ENCODE results near the gene TNS4. TPM values are rescaled to one million over a fixed set of nuclear protein-coding genes. Genes with fewer than 3 reads are reported as not detected.
A peak's percentile ranks its signal among the peaks of the same experiment; 100 is the strongest.

The TNS4 gene
- total and polyA plus RNA-seq, 9 of the 15 experiments (the other 6 are each of a cell fraction or from before 2014, with no cell fraction given), result 0.04 to 0.73 (median 0.24) TPM; not detected in 1

DNA sequence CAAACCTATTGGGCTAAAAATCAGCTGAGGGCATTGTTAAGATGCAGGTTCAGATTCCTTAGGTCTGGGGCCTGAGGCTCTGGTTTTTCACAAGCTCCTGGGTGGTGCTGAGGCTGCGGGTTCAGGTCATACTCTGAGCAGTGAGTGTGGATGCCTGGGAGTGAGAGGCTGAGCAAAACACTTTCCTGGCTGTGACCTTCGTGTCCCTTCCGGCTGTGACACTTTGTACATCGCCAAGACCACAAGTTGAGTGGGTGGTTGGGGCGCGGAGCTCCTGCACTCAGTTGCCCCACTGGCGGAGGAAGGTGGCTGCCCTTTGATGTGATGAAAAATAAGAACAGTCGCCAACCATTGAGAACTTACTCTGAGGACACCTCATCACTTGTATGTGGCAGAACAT, 39.0 kb upstream of the TNS4 start:
- WGBS (ENCODE audit: insufficient coverage, low coverage, missing lambda C conversion rate), result 64% methylated on average over 8 of the region's 8 CpGs
- FAIRE-seq (no peak), DNase-seq (ENCODE audit: extremely low read depth in 1 of 4, low spot score in 3 of 4) (no peak), ATAC-seq (no peak)
- in situ Hi-C loops (cut with MboI), result no loop called here
- peak overlapping the region in 1 of 2 experiments; percentile 29; a peak in 1 of 4 replicates for H3K9ac ChIP-seq (ENCODE audit: insufficient read depth in 1 of 2, low read depth in 2 of 2, low read length in 2 of 2)
- H4K20me1 ChIP-seq (replicated peaks; ENCODE audit: control insufficient read depth, insufficient read depth, low read length), result no peaks in the 10 kb centered on the region
- no peaks in the 10 kb centered on the region for H3K27me3 ChIP-seq (ENCODE audit: control insufficient read depth in 2 of 2, insufficient read depth in 2 of 2, low read length in 2 of 2)
- H3K27ac ChIP-seq (ENCODE audit: extremely low read depth, low read depth, low read length), result no peak overlapping the region
- POLR2A ChIA-PET, result interaction anchor here (1.9 kb wide), 1 partner anchor 14 kb away, joined by 9 read pairs; no protein-coding TSS in a partner anchor
- no peaks in the 10 kb centered on the region for H3K36me3 ChIP-seq (ENCODE audit: control insufficient read depth, insufficient read depth, low read length)
- no peaks in the 10 kb centered on the region for H3K9me3 ChIP-seq (replicated peaks; ENCODE audit: control insufficient read depth, insufficient read depth, low read depth, low read length)
- H3K9me1 ChIP-seq (ENCODE audit: control insufficient read depth, insufficient read depth, low read length), result peaks cover 6% of the 10 kb centered on the region
- no peak overlapping the region for H3K4me2 ChIP-seq (ENCODE audit: insufficient read depth, low read length)
- intact Hi-C loops (cut with micrococcal nuclease), result no loop called here
- H3K4me3 ChIP-seq, result no peak overlapping the region
- CTCF ChIA-PET (ENCODE audit: low intra/inter-chr PET ratio), result no interaction called here
- BruUV-seq (replicated peaks), result no TSS peak
- no peaks in the 10 kb centered on the region for H3K79me2 ChIP-seq (ENCODE audit: control insufficient read depth, insufficient read depth, low read length)
- H2AFZ ChIP-seq (ENCODE audit: low read depth, low read length), result peak overlapping the region; percentile 48; the same call in 1 of the 2 replicates
- peaks cover 33 to 35% of the 10 kb centered on the region in 2 experiments for H3K4me1 ChIP-seq (replicated peaks in 1 of 2; ENCODE audit: control insufficient read depth in 2 of 2, insufficient read depth in 2 of 2, low read length in 2 of 2)
- TF ChIP-seq ZNF830 (CRISPR knock-in tag; IDR thresholded peaks at IDR 0.05) (no peak), KLF13 (tag; IDR thresholded peaks at IDR 0.05; ENCODE audit: borderline replicate concordance, low read depth) (no peak), ZBED1 (IDR thresholded peaks at IDR 0.05) (no peak), ZNF583 (CRISPR knock-in tag; IDR thresholded peaks at IDR 0.05) (no peak), NR2F6 (CRISPR knock-in tag; IDR thresholded peaks at IDR 0.05) (no peak), ZNF764 (CRISPR knock-in tag; IDR thresholded peaks at IDR 0.05; ENCODE audit: low read depth) (no peak), EP300 (IDR thresholded peaks at IDR 0.05; ENCODE audit: low read length) (no peak), MYBL2 (IDR thresholded peaks at IDR 0.05; ENCODE audit: low read depth) (no peak), MYBL2 (CRISPR knock-in tag; IDR thresholded peaks at IDR 0.05; ENCODE audit: borderline replicate concordance) (no peak), ATF1 (CRISPR knock-in tag; IDR thresholded peaks at IDR 0.05) (no peak), ATF1 (tag; IDR thresholded peaks at IDR 0.05) (no peak)
- TF ChIP-seq, protein P1, sequence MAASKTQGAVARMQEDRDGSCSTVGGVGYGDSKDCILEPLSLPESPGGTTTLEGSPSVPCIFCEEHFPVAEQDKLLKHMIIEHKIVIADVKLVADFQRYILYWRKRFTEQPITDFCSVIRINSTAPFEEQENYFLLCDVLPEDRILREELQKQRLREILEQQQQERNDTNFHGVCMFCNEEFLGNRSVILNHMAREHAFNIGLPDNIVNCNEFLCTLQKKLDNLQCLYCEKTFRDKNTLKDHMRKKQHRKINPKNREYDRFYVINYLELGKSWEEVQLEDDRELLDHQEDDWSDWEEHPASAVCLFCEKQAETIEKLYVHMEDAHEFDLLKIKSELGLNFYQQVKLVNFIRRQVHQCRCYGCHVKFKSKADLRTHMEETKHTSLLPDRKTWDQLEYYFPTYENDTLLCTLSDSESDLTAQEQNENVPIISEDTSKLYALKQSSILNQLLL (CRISPR knock-in tag; IDR thresholded peaks at IDR 0.05; ENCODE audit: borderline replicate concordance), result no peak
- TF ChIP-seq, protein P2, sequence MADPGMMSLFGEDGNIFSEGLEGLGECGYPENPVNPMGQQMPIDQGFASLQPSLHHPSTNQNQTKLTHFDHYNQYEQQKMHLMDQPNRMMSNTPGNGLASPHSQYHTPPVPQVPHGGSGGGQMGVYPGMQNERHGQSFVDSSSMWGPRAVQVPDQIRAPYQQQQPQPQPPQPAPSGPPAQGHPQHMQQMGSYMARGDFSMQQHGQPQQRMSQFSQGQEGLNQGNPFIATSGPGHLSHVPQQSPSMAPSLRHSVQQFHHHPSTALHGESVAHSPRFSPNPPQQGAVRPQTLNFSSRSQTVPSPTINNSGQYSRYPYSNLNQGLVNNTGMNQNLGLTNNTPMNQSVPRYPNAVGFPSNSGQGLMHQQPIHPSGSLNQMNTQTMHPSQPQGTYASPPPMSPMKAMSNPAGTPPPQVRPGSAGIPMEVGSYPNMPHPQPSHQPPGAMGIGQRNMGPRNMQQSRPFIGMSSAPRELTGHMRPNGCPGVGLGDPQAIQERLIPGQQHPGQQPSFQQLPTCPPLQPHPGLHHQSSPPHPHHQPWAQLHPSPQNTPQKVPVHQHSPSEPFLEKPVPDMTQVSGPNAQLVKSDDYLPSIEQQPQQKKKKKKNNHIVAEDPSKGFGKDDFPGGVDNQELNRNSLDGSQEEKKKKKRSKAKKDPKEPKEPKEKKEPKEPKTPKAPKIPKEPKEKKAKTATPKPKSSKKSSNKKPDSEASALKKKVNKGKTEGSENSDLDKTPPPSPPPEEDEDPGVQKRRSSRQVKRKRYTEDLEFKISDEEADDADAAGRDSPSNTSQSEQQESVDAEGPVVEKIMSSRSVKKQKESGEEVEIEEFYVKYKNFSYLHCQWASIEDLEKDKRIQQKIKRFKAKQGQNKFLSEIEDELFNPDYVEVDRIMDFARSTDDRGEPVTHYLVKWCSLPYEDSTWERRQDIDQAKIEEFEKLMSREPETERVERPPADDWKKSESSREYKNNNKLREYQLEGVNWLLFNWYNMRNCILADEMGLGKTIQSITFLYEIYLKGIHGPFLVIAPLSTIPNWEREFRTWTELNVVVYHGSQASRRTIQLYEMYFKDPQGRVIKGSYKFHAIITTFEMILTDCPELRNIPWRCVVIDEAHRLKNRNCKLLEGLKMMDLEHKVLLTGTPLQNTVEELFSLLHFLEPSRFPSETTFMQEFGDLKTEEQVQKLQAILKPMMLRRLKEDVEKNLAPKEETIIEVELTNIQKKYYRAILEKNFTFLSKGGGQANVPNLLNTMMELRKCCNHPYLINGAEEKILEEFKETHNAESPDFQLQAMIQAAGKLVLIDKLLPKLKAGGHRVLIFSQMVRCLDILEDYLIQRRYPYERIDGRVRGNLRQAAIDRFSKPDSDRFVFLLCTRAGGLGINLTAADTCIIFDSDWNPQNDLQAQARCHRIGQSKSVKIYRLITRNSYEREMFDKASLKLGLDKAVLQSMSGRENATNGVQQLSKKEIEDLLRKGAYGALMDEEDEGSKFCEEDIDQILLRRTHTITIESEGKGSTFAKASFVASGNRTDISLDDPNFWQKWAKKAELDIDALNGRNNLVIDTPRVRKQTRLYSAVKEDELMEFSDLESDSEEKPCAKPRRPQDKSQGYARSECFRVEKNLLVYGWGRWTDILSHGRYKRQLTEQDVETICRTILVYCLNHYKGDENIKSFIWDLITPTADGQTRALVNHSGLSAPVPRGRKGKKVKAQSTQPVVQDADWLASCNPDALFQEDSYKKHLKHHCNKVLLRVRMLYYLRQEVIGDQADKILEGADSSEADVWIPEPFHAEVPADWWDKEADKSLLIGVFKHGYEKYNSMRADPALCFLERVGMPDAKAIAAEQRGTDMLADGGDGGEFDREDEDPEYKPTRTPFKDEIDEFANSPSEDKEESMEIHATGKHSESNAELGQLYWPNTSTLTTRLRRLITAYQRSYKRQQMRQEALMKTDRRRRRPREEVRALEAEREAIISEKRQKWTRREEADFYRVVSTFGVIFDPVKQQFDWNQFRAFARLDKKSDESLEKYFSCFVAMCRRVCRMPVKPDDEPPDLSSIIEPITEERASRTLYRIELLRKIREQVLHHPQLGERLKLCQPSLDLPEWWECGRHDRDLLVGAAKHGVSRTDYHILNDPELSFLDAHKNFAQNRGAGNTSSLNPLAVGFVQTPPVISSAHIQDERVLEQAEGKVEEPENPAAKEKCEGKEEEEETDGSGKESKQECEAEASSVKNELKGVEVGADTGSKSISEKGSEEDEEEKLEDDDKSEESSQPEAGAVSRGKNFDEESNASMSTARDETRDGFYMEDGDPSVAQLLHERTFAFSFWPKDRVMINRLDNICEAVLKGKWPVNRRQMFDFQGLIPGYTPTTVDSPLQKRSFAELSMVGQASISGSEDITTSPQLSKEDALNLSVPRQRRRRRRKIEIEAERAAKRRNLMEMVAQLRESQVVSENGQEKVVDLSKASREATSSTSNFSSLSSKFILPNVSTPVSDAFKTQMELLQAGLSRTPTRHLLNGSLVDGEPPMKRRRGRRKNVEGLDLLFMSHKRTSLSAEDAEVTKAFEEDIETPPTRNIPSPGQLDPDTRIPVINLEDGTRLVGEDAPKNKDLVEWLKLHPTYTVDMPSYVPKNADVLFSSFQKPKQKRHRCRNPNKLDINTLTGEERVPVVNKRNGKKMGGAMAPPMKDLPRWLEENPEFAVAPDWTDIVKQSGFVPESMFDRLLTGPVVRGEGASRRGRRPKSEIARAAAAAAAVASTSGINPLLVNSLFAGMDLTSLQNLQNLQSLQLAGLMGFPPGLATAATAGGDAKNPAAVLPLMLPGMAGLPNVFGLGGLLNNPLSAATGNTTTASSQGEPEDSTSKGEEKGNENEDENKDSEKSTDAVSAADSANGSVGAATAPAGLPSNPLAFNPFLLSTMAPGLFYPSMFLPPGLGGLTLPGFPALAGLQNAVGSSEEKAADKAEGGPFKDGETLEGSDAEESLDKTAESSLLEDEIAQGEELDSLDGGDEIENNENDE (IDR thresholded peaks at IDR 0.05; ENCODE audit: low read depth, low read length), result no peak

All from K562 (cell line).